ENCODE data around the gene B3GNT9. TPM values are rescaled to one million over a fixed set of nuclear protein-coding genes. Genes with fewer than 3 reads are reported as not detected.

The B3GNT9 gene
- total RNA-seq, 1 experiment from 2014 or later, result 2.3 TPM

DNA sequence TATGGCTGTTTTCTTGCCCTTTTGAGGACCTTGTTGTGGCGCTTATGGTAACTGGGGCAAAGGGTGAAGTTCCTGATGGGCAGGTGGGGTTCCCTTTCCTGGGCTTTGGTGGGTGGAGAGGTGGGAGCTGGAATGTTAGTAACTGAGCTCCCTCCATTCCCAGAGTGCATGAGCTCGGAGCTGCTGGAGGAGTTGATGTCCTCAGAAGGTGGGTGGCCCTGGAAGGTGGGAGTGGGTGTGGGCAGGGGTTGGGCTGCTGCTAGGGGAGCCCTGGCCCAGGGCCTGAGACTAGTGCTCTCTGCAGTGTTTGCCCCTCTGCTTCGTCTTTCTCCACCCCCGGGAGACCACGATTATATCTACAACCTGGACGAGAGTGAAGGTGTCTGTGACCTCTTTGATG, 46.9 kb upstream of the B3GNT9 start:
- TF ChIP-seq EZH2 (IDR thresholded peaks at IDR 0.05; ENCODE audit: low read length, unreplicated experiment) (no peak), EZH2phosphoT487 (IDR thresholded peaks at IDR 0.05; ENCODE audit: borderline replicate concordance, low read length) (no peak), CTCF (conservative IDR thresholded peaks at IDR 0.05; ENCODE audit: low read depth, low read length) (no peak)
- ATAC-seq (no peak), DNase-seq (no peak)
- Histone ChIP-seq H3K4me1 (ENCODE audit: insufficient read depth, low read length) (peaks cover 11% of the 10 kb centered on the region), H3K79me2 (ENCODE audit: low read length) (peaks cover 23% of the 10 kb centered on the region), H3K9ac (ENCODE audit: low read length) (no peak overlapping the region), H3K27ac (ENCODE audit: low read length) (no peak overlapping the region), H3K4me3 (ENCODE audit: low read length) (no peak overlapping the region), H3F3A (ENCODE audit: low read length, unreplicated experiment) (no peaks in the 10 kb centered on the region), H4K20me1 (ENCODE audit: low read length) (no peaks in the 10 kb centered on the region; the same call in none of the 2 replicates), H3K9me3 (ENCODE audit: low read length) (no peaks in the 10 kb centered on the region), H3K27me3 (ENCODE audit: low read length) (no peaks in the 10 kb centered on the region), H3K36me3 (ENCODE audit: low read depth, low read length) (peaks cover 18% of the 10 kb centered on the region; the same call in 1 of the 2 replicates), H3K9me2 (replicated peaks; ENCODE audit: low read length) (no peaks in the 10 kb centered on the region), H3K4me2 (ENCODE audit: low read length) (no peak overlapping the region), H2AFZ (ENCODE audit: low read length) (no peak overlapping the region)
- ChIA-PET CTCF (interaction anchor here (0.9 to 2.3 kb wide), 3 partner anchors 29 to 49 kb away, joined by 3 to 9 read pairs (median 5); partner anchors contain the start of gene TMEM208), POLR2A (ENCODE audit: unreplicated experiment) (interaction anchor here (0.6 kb wide), 1 partner anchor 1499 kb away, joined by 4 read pairs; no protein-coding TSS in a partner anchor)
- no TSS peak for BruUV-seq (replicated peaks)
- intact Hi-C loops (cut with micrococcal nuclease), result loop anchor here (10.0 kb wide), 1 partner anchor 47 kb away; the partner anchor contains the start of genes FHOD1 and SLC9A5

DNA sequence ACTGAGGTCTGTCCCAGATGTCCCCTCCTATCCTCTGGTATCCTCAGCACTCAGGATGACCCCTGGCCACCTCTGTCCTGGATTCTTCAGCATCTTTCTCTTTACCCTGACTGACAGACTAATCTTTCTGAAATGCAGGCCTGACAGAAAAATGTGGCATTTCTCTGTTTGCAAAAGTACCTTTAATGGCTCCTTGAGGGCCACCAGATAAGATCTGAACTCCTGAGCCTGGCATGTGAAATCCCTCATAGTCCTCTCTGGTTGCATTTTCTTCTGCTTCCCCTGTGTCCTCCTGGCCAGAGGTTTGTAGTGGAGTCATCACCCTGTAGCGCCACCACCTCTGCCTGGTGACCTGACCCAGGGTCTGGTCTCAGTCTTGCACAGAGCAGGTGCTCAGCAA, 46.1 kb upstream of the B3GNT9 start:
- DNase-seq (no peak), ATAC-seq (no peak)
- Histone ChIP-seq H3K36me3 (ENCODE audit: low read depth, low read length) (peaks cover 18% of the 10 kb centered on the region; the same call in 1 of the 2 replicates), H3K79me2 (ENCODE audit: low read length) (peaks cover 30% of the 10 kb centered on the region), H3K27me3 (ENCODE audit: low read length) (no peaks in the 10 kb centered on the region), H3K9me2 (replicated peaks; ENCODE audit: low read length) (no peaks in the 10 kb centered on the region), H3K9ac (ENCODE audit: low read length) (no peak overlapping the region), H3K27ac (ENCODE audit: low read length) (no peak overlapping the region), H3K4me2 (ENCODE audit: low read length) (no peak overlapping the region), H3F3A (ENCODE audit: low read length, unreplicated experiment) (no peaks in the 10 kb centered on the region), H3K9me3 (ENCODE audit: low read length) (no peaks in the 10 kb centered on the region), H4K20me1 (ENCODE audit: low read length) (no peaks in the 10 kb centered on the region; the same call in none of the 2 replicates), H3K4me3 (ENCODE audit: low read length) (no peak overlapping the region), H3K4me1 (ENCODE audit: insufficient read depth, low read length) (peaks cover 11% of the 10 kb centered on the region), H2AFZ (ENCODE audit: low read length) (no peak overlapping the region)
- TF ChIP-seq EZH2phosphoT487 (IDR thresholded peaks at IDR 0.05; ENCODE audit: borderline replicate concordance, low read length), result no peak
- TF ChIP-seq CTCF (conservative IDR thresholded peaks at IDR 0.05; ENCODE audit: low read depth, low read length), result no peak
- TF ChIP-seq EZH2 (IDR thresholded peaks at IDR 0.05; ENCODE audit: low read length, unreplicated experiment), result no peak
- POLR2A ChIA-PET (ENCODE audit: unreplicated experiment), result no interaction called here
- CTCF ChIA-PET, result interaction anchor here (2.3 kb wide), 1 partner anchor 30 kb away, joined by 9 read pairs; the partner anchor contains the start of gene TMEM208
- no TSS peak for BruUV-seq (replicated peaks)
- intact Hi-C loops (cut with micrococcal nuclease), result loop anchor here (10.0 kb wide), 1 partner anchor 48 kb away; the partner anchor contains the start of genes FHOD1 and SLC9A5

DNA sequence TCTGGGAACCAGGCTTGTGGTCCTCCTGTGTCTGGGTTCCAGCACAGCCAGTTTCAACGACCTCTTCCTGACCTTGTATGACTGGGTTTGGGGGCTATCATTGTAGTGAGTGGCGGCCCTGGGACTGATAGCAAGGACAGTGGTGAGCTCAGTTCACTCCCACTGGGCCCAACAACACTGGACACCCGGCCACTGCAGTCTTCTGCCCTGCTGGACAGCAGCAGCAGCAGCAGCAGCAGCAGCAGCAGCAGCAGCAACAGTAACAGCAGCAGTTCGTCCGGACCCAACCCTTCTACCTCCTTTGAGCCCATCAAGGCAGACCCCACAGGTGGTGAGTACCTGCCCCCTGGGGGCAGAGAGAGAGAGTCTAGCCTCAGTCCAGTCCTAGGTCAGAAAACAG, 44.9 kb upstream of the B3GNT9 start:
- Histone ChIP-seq H4K20me1 (ENCODE audit: low read length) (no peaks in the 10 kb centered on the region; the same call in none of the 2 replicates), H3K9me3 (ENCODE audit: low read length) (no peaks in the 10 kb centered on the region), H3K36me3 (ENCODE audit: low read depth, low read length) (peaks cover 18% of the 10 kb centered on the region; the same call in 1 of the 2 replicates), H2AFZ (ENCODE audit: low read length) (no peak overlapping the region), H3K9me2 (replicated peaks; ENCODE audit: low read length) (no peaks in the 10 kb centered on the region), H3K79me2 (ENCODE audit: low read length) (peaks cover 30% of the 10 kb centered on the region), H3F3A (ENCODE audit: low read length, unreplicated experiment) (no peaks in the 10 kb centered on the region), H3K27me3 (ENCODE audit: low read length) (no peaks in the 10 kb centered on the region), H3K9ac (ENCODE audit: low read length) (no peak overlapping the region), H3K4me3 (ENCODE audit: low read length) (no peak overlapping the region), H3K4me2 (ENCODE audit: low read length) (no peak overlapping the region), H3K27ac (ENCODE audit: low read length) (no peak overlapping the region), H3K4me1 (ENCODE audit: insufficient read depth, low read length) (peaks cover 14% of the 10 kb centered on the region)
- BruUV-seq (replicated peaks), result no TSS peak
- ATAC-seq, result no peak
- no peak for DNase-seq
- POLR2A ChIA-PET (ENCODE audit: unreplicated experiment), result no interaction called here
- CTCF ChIA-PET, result no interaction called here
- intact Hi-C loops (cut with micrococcal nuclease), result loop anchor here (10.0 kb wide), 1 partner anchor 49 kb away; the partner anchor contains the start of genes FHOD1 and SLC9A5
- TF ChIP-seq CTCF (conservative IDR thresholded peaks at IDR 0.05; ENCODE audit: low read depth, low read length) (no peak), EZH2 (IDR thresholded peaks at IDR 0.05; ENCODE audit: low read length, unreplicated experiment) (no peak), EZH2phosphoT487 (IDR thresholded peaks at IDR 0.05; ENCODE audit: borderline replicate concordance, low read length) (no peak)
